ENCODE data around the gene ELK3. TPM values are rescaled to one million over a fixed set of nuclear protein-coding genes. Genes with fewer than 3 reads are reported as not detected.

ELK3 gene
- total and polyA plus RNA-seq, 2 experiments from 2014 or later, result 5.5 to 8.3 TPM

GRCh38 chr12:96265400-96265799 lies 71.2 kb downstream of the ELK3 start (continued):
- TF ChIP-seq REST (IDR thresholded peaks at IDR 0.05; ENCODE audit: unreplicated experiment), result no peak

- H3K27me3 Mint-ChIP-seq (ENCODE audit: insufficient read depth, low read depth, poor library complexity), result peaks cover 2% of the 10 kb centered on the region
- no peaks in the 10 kb centered on the region for H3K79me2 ChIP-seq (replicated peaks; ENCODE audit: insufficient read depth)
- TF ChIP-seq JUNB (IDR thresholded peaks at IDR 0.05; ENCODE audit: unreplicated experiment) (no peak), REST (IDR thresholded peaks at IDR 0.05; ENCODE audit: unreplicated experiment) (no peak), ZNF462 (CRISPR knock-in tag; IDR thresholded peaks at IDR 0.05) (no peak), NANOG (IDR thresholded peaks at IDR 0.05; ENCODE audit: borderline replicate concordance) (no peak), STAT1 (IDR thresholded peaks at IDR 0.05; ENCODE audit: unreplicated experiment) (no peak), POLR2AphosphoS5 (IDR thresholded peaks at IDR 0.05; ENCODE audit: low read depth) (no peak), EZH2phosphoT487 (IDR thresholded peaks at IDR 0.05; ENCODE audit: unreplicated experiment) (no peak), CTCF (conservative IDR thresholded peaks at IDR 0.05; ENCODE audit: low read depth in 2 of 2) (no peak), EZH2 (IDR thresholded peaks at IDR 0.05; ENCODE audit: low read depth, unreplicated experiment) (no peak)
Observed at GRCh38 chr12:96265836-96266235, 71.7 kb downstream of the ELK3 start.

More at GRCh38 chr12:96265836-96266235, 71.7 kb downstream of the ELK3 start:
- Histone ChIP-seq H2AFZ (no peak overlapping the region), H4K20me1 (replicated peaks; ENCODE audit: insufficient read depth) (no peaks in the 10 kb centered on the region), H3K36me3 (ENCODE audit: insufficient read depth) (no peaks in the 10 kb centered on the region), H3K4me1 (ENCODE audit: insufficient read depth) (no peaks in the 10 kb centered on the region), H3K27me3 (ENCODE audit: insufficient read depth) (no peaks in the 10 kb centered on the region), H3K27ac (ENCODE audit: low read depth) (no peak overlapping the region), H3K4me3 (no peak overlapping the region), H3K9me2 (ENCODE audit: insufficient read depth) (no peaks in the 10 kb centered on the region), H3K4me2 (no peak overlapping the region), H3F3A (replicated peaks; ENCODE audit: low read depth) (no peaks in the 10 kb centered on the region)
- DNase-seq (ENCODE audit: low spot score), result no peak
- Mint-ChIP-seq H3K36me3 (ENCODE audit: low read depth) (peaks cover 8% of the 10 kb centered on the region; the same call in 2 of the 3 replicates), H3K4me3 (no peak overlapping the region), H3K4me1 (no peaks in the 10 kb centered on the region), H3K27ac (no peak overlapping the region), H3K9me3 (no peaks in the 10 kb centered on the region)
- no peak for ATAC-seq

All from GM23338 (cell line).